Gastrocnemius medialis (tissue), 4 donors: ENCODE data around the gene AGTPBP1.
"Not testable (repeated sequence)": the region's sequence is repeated elsewhere in the genome, so short reads cannot be mapped to it uniquely, and the experiment has no call there.

Experiments
- POLR2A ChIP-seq, 2 donors: fragments of 450-650 bp; IDR thresholded peaks; one replicate each; pipeline ENCODE4 v1.6.1; 2017; ENCODE audit warnings: antibody characterized with exemption in 2 of 2, mild to moderate bottlenecking in 2 of 2, moderate library complexity in 2 of 2
- TF ChIP-seq, protein P1 (sequence below), 5 experiments: fragments of 450-650 bp in 3 of 5; fragments of 200-600 bp in 2 of 5; sonication (generic) in 2 of 5; IDR thresholded peaks in 4 of 5; conservative IDR thresholded peaks in 1 of 5; 1 replicate in 4 of 5; 2 replicates in 1 of 5; pipeline ENCODE4 v1.5.1; 2016 to 2019; ENCODE audit warnings: antibody characterized with exemption in 5 of 5, mild to moderate bottlenecking in 3 of 5, moderate library complexity in 3 of 5

- TF ChIP-seq, protein P1, sequence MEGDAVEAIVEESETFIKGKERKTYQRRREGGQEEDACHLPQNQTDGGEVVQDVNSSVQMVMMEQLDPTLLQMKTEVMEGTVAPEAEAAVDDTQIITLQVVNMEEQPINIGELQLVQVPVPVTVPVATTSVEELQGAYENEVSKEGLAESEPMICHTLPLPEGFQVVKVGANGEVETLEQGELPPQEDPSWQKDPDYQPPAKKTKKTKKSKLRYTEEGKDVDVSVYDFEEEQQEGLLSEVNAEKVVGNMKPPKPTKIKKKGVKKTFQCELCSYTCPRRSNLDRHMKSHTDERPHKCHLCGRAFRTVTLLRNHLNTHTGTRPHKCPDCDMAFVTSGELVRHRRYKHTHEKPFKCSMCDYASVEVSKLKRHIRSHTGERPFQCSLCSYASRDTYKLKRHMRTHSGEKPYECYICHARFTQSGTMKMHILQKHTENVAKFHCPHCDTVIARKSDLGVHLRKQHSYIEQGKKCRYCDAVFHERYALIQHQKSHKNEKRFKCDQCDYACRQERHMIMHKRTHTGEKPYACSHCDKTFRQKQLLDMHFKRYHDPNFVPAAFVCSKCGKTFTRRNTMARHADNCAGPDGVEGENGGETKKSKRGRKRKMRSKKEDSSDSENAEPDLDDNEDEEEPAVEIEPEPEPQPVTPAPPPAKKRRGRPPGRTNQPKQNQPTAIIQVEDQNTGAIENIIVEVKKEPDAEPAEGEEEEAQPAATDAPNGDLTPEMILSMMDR (IDR thresholded peaks at IDR 0.05 in 4 of 5, conservative IDR thresholded peaks at IDR 0.05 in 1 of 5): not testable (repeated sequence)
- not testable (repeated sequence) for TF ChIP-seq POLR2A (IDR thresholded peaks at IDR 0.05)
These were observed 23.9 kb downstream of the AGTPBP1 start for GRCh38 chr9:85717818-85718217.
